ENCODE results near the gene EEF2K.

The EEF2K gene

DNA sequence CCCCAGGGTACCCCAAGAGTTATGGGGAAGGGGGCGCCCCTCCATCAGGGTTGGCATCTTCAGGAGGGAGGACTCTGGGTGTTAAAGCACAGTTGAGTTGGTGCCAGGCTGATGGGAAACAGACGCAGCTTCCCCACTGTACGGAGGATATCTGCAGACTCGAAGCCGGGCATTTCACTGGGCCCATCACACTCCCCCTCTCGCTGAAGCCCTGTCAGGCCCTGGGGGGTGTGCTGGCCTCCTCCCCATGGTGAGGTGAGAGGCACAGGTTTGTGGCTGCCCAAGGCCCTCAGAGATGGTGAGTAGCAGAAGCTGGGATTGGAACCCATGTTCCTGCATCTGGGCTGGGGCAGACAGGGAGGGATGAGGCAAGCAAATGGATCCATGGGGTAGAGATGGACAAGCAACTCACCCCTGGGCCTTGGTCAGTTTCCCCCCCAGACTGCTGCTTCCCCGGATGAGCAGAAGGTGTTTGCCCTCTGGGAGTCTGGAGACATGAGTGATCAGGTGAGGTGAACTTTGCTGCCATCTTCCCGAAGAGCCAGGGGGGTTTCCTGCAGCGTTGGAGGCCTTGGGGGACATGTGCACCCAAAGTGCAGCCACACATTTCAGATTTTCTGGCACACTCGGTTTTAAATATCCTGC, 122.1 kb downstream of the EEF2K start:
- no peak for DNase-seq (ENCODE audit: low read depth in 1 of 2, low spot score in 1 of 2)

- DNase-seq (ENCODE audit: low read depth in 1 of 2, low spot score in 1 of 2) = no peak
Measured at GRCh38 chr16:22329199-22329695, 123.2 kb downstream of the EEF2K start.

- no peak for DNase-seq (ENCODE audit: low read depth in 1 of 2, low spot score in 1 of 2)
Measured at GRCh38 chr16:22330326-22330725, 124.2 kb downstream of the EEF2K start.

GRCh38 chr16:22333457-22333994, 127.4 kb downstream of the EEF2K start:
- no peak for DNase-seq (ENCODE audit: low read depth in 1 of 2, low spot score in 1 of 2)

DNA sequence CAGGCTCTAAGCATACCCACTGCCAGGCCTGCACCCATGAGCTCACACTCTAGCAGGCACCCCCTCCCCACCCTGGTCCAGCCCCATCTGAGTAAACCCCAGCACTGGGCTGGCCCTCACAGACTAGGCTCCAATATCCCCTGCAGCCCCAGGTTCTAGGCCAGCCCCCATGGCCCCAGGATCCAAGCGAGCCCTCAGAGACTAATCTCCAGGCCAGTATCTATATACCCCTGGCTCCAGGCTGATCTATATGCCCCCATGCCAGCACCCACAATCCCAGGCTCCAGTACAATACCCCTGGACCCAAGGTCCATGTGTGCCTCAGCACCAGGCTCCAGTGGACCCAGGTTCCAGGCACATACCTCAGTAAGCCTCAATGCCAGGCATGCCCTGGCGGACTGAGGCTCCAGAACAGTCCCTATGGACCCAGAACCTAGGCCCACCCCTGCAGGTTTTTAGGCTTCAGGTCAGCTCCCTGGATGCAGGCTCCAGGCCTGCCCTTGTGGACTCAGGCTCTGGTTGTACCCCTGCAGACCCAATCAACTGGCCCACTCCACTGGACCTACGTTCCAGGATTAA, 129.7 kb downstream of the EEF2K start:
- DNase-seq (ENCODE audit: low read depth in 1 of 2, low spot score in 1 of 2) = no peak

DNA sequence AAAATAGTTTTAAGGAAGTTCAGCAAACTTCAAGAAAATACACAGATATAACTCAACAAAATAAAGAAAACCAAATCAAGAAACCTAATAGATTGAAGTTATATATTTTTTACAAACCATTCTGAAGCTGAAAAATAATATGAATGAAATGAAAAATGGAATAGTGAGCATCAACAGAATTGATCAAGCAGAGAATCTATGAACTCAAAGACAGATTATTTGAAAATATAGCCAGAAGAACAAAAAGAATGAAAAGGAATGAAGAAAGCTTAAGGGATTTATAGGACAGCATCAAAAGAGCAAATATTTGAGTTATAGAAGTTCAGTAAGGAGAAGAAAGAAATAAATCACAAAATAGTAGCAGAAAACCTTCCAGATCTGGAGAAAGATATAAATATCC, 130.5 kb downstream of the EEF2K start:
- no peak for DNase-seq (ENCODE audit: low read depth in 1 of 2, low spot score in 1 of 2)

DNA sequence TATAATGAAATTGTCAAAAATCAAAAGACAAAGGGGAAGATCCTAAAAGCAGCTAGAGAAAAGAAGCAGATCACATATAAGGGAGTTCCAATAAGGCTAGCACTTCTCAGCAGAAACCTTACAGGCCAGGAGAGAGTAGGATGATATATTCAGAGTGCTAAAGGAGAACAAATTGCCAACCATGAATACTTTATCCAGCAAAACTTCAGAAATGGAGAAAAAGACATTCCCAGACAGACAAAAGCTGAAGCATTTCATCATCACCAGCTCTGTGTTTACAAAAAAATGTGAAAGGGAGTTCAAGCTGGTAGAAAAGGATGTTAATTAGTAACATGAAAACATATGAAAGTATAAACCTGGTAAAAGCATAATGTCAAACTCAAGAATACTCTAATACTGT, 131.0 kb downstream of the EEF2K start:
- DNase-seq (ENCODE audit: low read depth in 1 of 2, low spot score in 1 of 2) = no peak

- DNase-seq (ENCODE audit: low read depth in 1 of 2, low spot score in 1 of 2) = no peak
Measured at GRCh38 chr16:22337849-22338635, 132.0 kb downstream of the EEF2K start.
